ENCODE results near the gene CLK3.

- TF ChIP-seq MAFK (IDR thresholded peaks at IDR 0.05; ENCODE audit: partially characterized antibody) = no peak
- TF ChIP-seq BHLHE40 (IDR thresholded peaks at IDR 0.05; ENCODE audit: low read depth, low read length) = no peak
- TF ChIP-seq RFX5 (IDR thresholded peaks at IDR 0.05) = no peak
- TF ChIP-seq CTCF (IDR thresholded peaks at IDR 0.05) = no peak
- no peak for TF ChIP-seq HMGXB4 (CRISPR knock-in tag; IDR thresholded peaks at IDR 0.05; ENCODE audit: borderline replicate concordance)
- TF ChIP-seq POLR2A (IDR thresholded peaks at IDR 0.05; ENCODE audit: low read length) = no peak
- no peak for TF ChIP-seq KDM1A (IDR thresholded peaks at IDR 0.05; ENCODE audit: low read depth)
- TF ChIP-seq FOSL2 (IDR thresholded peaks at IDR 0.05) = no peak
- TF ChIP-seq FOSL2 (CRISPR knock-in tag; IDR thresholded peaks at IDR 0.05) = no peak
- TF ChIP-seq E2F6 (IDR thresholded peaks at IDR 0.05; ENCODE audit: borderline replicate concordance, low read depth) = no peak
- TF ChIP-seq REST (IDR thresholded peaks at IDR 0.05) = no peak
Measured at GRCh38 chr15:74653426-74654102, 37.9 kb downstream of the CLK3 start.
